HT1080 (cell line): ENCODE data around the gene ORC6. TPM values are rescaled to one million over a fixed set of nuclear protein-coding genes. Genes with fewer than 3 reads are reported as not detected.
A peak's percentile ranks its signal among the peaks of the same experiment; 100 is the strongest.

Experiments
- DNase-seq: peaks from one replicate; pipeline ENCODE4 v3.0.0-alpha.2; 2015; ENCODE audit warnings: low read depth
- total RNA-seq: library from RNA; depleted of rRNA; stranded (reverse); fragments of >200 nt; shearing (Covaris generic); gene quantifications from 2 replicates; pipeline ENCODE4 v1.2.3, GENCODE V29; 2014

ORC6 gene
- total RNA-seq, 1 experiment from 2014 or later: 44.9 TPM

GRCh38 chr16:46700048-46700447 is 10.6 kb downstream of the ORC6 start:
- DNase-seq: no peak

GRCh38 chr16:46701615-46702014 is 12.2 kb downstream of the ORC6 start:
- no peak for DNase-seq

GRCh38 chr16:46702030-46702429 is 12.6 kb downstream of the ORC6 start:
- no peak for DNase-seq

- no peak for DNase-seq
These were observed 17.2 kb downstream of the ORC6 start for GRCh38 chr16:46706642-46707041.

- DNase-seq: no peak
These were observed 20.1 kb downstream of the ORC6 start for GRCh38 chr16:46709469-46710005.

- no peak for DNase-seq
These were observed 21.9 kb downstream of the ORC6 start for GRCh38 chr16:46711106-46712058.

GRCh38 chr16:46712911-46713310 is 23.5 kb downstream of the ORC6 start:
- DNase-seq: no peak

GRCh38 chr16:46713634-46714033 is 24.2 kb downstream of the ORC6 start:
- DNase-seq: no peak

- DNase-seq: no peak
These were observed 25.5 kb downstream of the ORC6 start for GRCh38 chr16:46714797-46715591.

- DNase-seq: no peak
These were observed 26.4 kb downstream of the ORC6 start for GRCh38 chr16:46715769-46716305.

GRCh38 chr16:46717692-46718091 is 28.2 kb downstream of the ORC6 start:
- no peak for DNase-seq

- no peak for DNase-seq
These were observed 28.8 kb downstream of the ORC6 start for GRCh38 chr16:46718214-46718613.

GRCh38 chr16:46719528-46719927 is 30.1 kb downstream of the ORC6 start:
- no peak for DNase-seq

GRCh38 chr16:46720619-46721018 is 31.2 kb downstream of the ORC6 start:
- no peak for DNase-seq

GRCh38 chr16:46721885-46722284 is 32.4 kb downstream of the ORC6 start:
- no peak for DNase-seq

- no peak for DNase-seq
These were observed 37.7 kb downstream of the ORC6 start for GRCh38 chr16:46727184-46727583.

- DNase-seq: no peak
These were observed 38.2 kb downstream of the ORC6 start for GRCh38 chr16:46727630-46728029.

- DNase-seq: peak; percentile 18
These were observed 39.3 kb downstream of the ORC6 start for GRCh38 chr16:46728806-46729205.

GRCh38 chr16:46729326-46729995 is 40.0 kb downstream of the ORC6 start:
- no peak for DNase-seq

- no peak for DNase-seq
These were observed 40.7 kb downstream of the ORC6 start for GRCh38 chr16:46730126-46730525.
